AG20443 (cell line): ENCODE results near the gene DOK6.

Experiments used
- DNase-seq: peaks from one replicate; pipeline ENCODE4 v3.0.0; 2012; ENCODE audit warnings: low spot score, mixed read lengths

DOK6 gene

DNA sequence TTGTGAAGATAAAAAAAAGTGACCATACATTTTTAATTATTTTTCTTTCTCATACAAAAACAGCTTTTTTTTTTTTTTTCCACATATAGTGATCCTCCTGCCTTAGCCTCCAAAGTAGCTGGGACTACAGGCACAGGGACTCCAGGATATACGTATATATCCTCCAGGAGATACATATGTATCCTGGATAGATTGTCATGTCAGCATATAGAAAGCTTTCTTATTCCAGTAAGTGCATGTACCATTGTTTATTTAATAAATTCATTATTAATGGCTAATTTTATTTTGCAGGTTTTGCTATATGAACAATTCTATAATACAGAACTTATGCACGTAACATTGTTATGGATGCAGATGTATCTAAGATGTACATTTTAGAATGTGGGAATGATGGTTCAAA lies 138.7 kb downstream of the DOK6 start:
- no peak for DNase-seq

DNA sequence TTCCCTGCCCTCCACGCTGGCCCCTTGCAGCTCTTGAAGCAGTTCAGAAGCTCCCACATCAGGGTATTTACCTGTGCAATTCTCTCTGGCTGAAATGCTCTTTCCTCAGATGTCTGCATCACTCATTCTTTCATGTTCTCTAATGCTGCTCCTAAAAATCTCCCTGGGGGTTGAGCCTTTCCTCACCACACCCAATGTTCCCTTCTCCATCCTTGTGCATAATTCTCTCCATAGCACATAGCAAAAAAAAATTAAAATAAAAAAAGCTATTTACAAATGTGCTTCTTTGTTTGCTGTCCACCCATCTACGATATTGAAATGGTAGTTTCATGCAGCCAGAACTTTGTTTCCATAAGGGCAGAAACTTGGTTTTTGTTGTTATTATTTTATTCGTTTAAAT lies 155.5 kb downstream of the DOK6 start:
- DNase-seq: no peak

DNA sequence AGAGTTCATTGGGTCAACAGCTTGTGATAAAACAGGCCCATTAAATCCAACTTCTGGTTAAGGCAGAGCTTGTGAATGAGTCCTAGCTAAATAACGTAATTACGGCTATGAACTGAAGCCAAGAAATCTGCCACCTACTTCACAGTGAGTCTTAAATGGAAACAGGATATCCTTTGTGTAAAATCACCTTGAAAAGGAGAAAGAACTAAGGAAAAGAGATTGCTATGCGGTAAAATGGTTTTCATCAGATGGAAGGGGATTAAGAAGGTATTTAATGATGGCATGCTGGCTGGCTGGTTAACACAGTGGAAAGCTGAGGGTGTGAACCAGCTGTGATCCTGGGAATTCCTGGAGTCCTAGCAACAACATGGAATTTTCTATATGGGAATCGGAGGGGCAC lies 156.6 kb downstream of the DOK6 start:
- no peak for DNase-seq

- DNase-seq: no peak
These were observed 157.4 kb downstream of the DOK6 start for GRCh38 chr18:69558052-69558451.

- DNase-seq: no peak
These were observed 158.9 kb downstream of the DOK6 start for GRCh38 chr18:69559604-69560003.

DNA sequence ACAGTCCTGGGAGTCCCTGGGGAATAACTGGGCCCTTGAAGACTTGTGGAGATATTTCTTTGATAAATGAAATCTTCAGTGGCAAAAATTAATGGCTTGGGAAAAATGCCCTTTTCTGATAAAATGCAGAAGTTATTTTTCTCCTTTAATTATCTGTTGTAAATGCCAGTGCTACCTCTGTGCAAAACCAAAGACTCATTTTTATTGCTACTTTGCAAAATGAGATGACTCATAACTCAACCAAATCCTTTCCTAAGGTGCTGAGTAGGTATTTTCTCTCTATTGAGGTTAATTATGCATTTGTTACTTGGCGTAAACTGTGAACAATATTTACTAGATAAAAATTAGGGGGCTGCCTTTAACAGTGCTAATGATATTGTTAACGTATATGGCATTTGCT lies 163.9 kb downstream of the DOK6 start:
- DNase-seq: no peak

- DNase-seq: no peak
These were observed 167.3 kb downstream of the DOK6 start for GRCh38 chr18:69567813-69568488.

- no peak for DNase-seq
These were observed 168.4 kb downstream of the DOK6 start for GRCh38 chr18:69569133-69569532.

GRCh38 chr18:69574401-69574800 lies 173.7 kb downstream of the DOK6 start:
- peak; percentile 9 for DNase-seq

- DNase-seq: peak; percentile 40
These were observed 179.4 kb downstream of the DOK6 start for GRCh38 chr18:69580107-69580506.

- DNase-seq: no peak
These were observed 183.7 kb downstream of the DOK6 start for GRCh38 chr18:69584429-69584828.

DNA sequence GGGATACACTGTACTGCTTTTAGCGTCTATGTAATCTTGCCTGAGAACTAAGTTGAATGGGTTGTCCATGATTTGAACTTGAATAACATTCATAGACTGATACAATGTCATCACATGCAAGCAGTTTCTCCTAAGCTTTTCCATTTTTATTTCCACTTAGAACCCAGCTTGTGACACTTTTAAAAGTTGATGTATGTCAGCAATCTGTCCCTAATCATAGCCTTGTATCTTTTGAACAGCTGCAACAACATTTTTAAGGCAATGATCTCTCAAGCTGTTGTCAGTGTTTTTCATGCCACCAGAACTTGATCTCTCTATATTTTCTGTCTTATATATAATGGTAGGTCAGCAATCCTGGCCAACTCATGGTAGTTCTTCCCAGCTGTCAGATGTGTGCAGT lies 185.0 kb downstream of the DOK6 start:
- DNase-seq: no peak

GRCh38 chr18:69586537-69586936 lies 185.8 kb downstream of the DOK6 start:
- no peak for DNase-seq

DNA sequence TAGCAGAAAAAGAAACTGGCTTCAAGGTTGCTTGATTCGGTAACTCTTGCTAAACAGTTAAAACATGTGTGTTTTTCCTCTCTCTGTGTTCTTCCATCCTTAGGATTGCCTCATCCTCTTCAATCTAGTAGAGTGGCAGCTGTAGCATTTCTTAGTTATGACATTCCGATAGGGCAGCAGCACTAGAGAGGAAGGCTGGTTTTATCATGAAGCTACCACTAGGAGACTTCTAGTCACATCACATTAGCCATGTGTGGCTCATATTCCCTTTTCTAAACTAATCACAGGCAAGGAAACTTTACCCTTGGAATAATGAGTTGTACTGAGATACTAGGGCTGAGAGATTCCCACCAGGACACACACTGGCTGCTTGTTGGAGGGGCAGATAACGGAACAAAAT lies 187.6 kb downstream of the DOK6 start:
- no peak for DNase-seq

DNA sequence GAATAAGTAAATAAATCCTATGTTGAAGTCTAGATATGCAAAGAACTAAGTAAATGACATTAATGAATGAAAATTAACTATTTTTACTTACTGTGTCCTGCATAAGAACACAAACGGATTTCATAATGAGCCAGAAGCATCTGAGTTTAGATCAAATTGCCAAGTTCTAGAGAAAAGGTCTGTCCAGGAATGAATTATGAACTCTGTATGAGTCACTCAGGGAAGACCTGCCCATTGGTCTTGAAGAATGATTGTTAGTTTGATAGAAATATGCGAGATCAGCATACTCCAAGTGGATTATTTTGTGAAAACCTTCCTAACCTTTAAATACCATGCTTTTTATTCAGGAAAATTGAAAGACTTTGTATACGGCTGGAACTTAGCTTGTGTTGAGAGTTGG lies 189.5 kb downstream of the DOK6 start:
- no peak for DNase-seq

GRCh38 chr18:69596345-69596744 lies 195.7 kb downstream of the DOK6 start:
- DNase-seq: no peak

DNA sequence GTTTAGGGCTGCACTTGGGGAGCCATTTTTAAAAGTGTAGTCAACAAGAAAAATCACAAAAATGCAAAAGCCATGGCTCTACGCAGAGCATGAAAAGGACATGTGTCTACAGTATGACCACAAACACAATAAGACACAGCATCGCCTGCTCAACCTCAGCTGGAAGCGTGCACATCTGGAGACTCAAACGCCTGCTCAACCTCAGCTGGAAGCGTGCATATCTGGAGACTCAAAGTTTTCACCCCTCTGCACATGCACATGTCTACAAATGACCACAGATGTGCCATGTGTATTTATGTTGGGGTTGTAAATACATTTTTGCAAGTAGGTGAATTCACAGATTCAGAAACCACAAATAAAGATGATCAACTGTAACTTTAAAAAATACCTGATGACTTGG lies 196.9 kb downstream of the DOK6 start:
- no peak for DNase-seq

- DNase-seq: no peak
These were observed 198.7 kb downstream of the DOK6 start for GRCh38 chr18:69599377-69599776.

- no peak for DNase-seq
These were observed 211.6 kb downstream of the DOK6 start for GRCh38 chr18:69612242-69612641.

DNA sequence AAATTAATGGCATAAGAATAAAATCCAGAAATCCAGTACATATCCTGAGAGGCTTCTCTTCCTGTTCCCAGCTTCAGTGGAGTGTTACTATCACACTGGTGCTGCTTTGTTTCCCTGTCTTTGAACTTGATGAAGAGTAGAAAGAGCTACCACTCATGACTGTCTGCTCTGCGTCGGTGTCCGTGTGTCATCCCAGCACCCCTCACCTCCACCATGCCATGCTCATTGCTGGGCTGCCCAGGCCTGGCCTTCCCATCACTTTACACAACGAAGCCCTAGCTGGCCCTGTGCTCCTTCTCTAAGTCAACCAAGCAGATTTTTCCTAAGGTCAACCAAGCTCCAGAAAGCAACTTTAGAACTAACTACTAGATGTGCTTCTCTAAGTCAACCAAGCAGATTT lies 215.4 kb downstream of the DOK6 start:
- DNase-seq: no peak

- DNase-seq: no peak
These were observed 216.7 kb downstream of the DOK6 start for GRCh38 chr18:69617408-69617807.

DNA sequence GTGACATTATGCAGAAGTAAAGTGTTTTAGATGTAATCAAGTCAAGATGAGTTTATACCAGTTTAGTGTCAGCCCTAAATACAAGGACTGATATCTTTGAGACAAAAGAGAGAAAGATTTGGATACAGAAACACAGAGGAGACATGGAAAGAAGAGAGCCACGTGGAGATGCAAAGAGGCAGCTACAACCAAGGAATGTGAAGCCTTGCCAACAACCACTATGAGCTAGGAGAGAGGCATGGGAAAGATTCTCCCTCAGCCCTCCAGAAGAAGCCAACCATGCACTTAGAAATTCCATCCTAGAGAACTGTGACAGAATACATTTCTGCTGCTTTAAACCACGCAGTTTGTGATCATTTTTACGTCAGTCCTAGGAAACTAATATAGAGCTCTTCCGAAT lies 217.2 kb downstream of the DOK6 start:
- peak; percentile 68 for DNase-seq

DNA sequence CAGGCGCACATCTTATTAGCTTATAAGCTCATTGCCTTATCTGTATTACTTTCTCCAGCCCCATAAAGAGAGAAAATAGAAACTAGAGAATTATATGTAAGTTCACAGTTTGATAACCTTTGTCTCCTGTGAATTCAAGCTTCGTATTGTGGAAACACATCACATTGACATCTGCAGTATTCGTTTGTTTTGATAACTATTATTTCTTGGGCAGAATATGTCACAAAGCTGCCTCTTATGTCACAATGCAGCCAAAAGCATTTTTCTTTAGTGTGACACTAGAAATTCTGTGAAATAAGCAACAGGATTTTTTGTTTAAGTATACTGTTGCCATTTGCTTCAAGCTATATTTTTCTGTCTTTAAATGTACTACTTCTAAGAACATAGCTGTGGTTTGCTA lies 221.5 kb downstream of the DOK6 start:
- DNase-seq: no peak

GRCh38 chr18:69622961-69623360 lies 222.3 kb downstream of the DOK6 start:
- DNase-seq: no peak

GRCh38 chr18:69626171-69626570 lies 225.5 kb downstream of the DOK6 start:
- DNase-seq: no peak
